HepG2 (cell line): ENCODE data around the gene CD7. TPM values are rescaled to one million over a fixed set of nuclear protein-coding genes. Genes with fewer than 3 reads are reported as not detected.

ENCODE experiments used
- ATAC-seq: fragments of 200-7000 bp; cut with Tn5 transposase; 3 replicates; pipeline ENCODE4 v1.9.1; 2020; ENCODE audit warnings: mild to moderate bottlenecking, moderate library complexity
- BruUV-seq: library from RNA; stranded (reverse); fragments of 400-500 nt; replicated peaks from 2 replicates; lab custom pipeline; 2021; lab: Mats Ljungman, UMichigan
- CTCF ChIA-PET: fragments of 300-600 bp; formaldehyde crosslinking; extraction: SDS; loops from one replicate; lab custom pipeline; 2021; ENCODE audit warnings: low total read pairs, inconsistent platforms, low intra/inter-chr PET ratio; lab: Yijun Ruan, JAX
- POLR2A ChIA-PET: fragments of 350-600 bp; sonication (Branson Sonifier 250); formaldehyde crosslinking; loops from one replicate; lab custom pipeline; 2020; ENCODE audit warnings: antibody characterized with exemption, inconsistent platforms; lab: Yijun Ruan, JAX
- DNase-seq: peaks from one replicate; pipeline ENCODE4 v3.0.0-alpha.2; 2015; ENCODE audit warnings: low spot score
- FAIRE-seq: peaks from 3 replicates; lab custom pipeline; 2011; peaks lifted over from hg19 to GRCh38; lab: Jason Lieb, UNC
- H2AFZ ChIP-seq: one replicate; pipeline ENCODE4 v1.6.1; 2011; ENCODE audit warnings: low read length, inconsistent platforms
- H3K27ac ChIP-seq: fragments of 300-600 bp; 3 replicates; pipeline ENCODE4 v1.8.0; 2011; ENCODE audit warnings: mixed run types, mild to moderate bottlenecking, mixed read lengths, low read length, inconsistent platforms; ENCODE audit not compliant: insufficient read depth; ENCODE audit errors: extremely low read length
- H3K27me3 ChIP-seq, 2 experiments: fragments of 200-600 bp in 1 of 2; 2 replicates in 1 of 2; 3 replicates in 1 of 2; pipeline versions ENCODE4 v1.6.0 to v1.8.0; 2011; ENCODE audit warnings: low read length in 2 of 2, mild to moderate bottlenecking in 2 of 2, moderate library complexity in 2 of 2, inconsistent platforms in 1 of 2; ENCODE audit not compliant: insufficient read depth in 2 of 2, control insufficient read depth in 1 of 2
- H3K36me3 ChIP-seq, 2 experiments: fragments of 200-600 bp in 1 of 2; replicated peaks in 1 of 2; 2 replicates in 1 of 2; 3 replicates in 1 of 2; pipeline versions ENCODE4 v1.5.1 to v1.8.0; 2011; ENCODE audit warnings: low read length in 2 of 2, inconsistent platforms in 1 of 2; ENCODE audit not compliant: insufficient read depth in 2 of 2, control insufficient read depth in 1 of 2
- H3K4me1 ChIP-seq: 2 replicates; pipeline ENCODE4 v1.5.1; 2012; ENCODE audit warnings: low read length, inconsistent platforms; ENCODE audit not compliant: insufficient read depth
- H3K4me2 ChIP-seq: 2 replicates; pipeline ENCODE4 v1.6.0; 2011; ENCODE audit warnings: low read depth, low read length, inconsistent platforms
- H3K4me3 ChIP-seq, 3 experiments: fragments of 200-600 bp in 1 of 3; sonication (generic), shearing (Covaris generic) in 1 of 3; replicated peaks in 1 of 3; 2 replicates each; pipeline ENCODE4 v1.5.1; 2011 to 2016; ENCODE audit warnings: low read length in 3 of 3, inconsistent platforms in 2 of 3, low read depth in 2 of 3, mild to moderate bottlenecking in 2 of 3, control low read depth in 1 of 3, mixed read lengths in 1 of 3; ENCODE audit not compliant: insufficient read depth in 1 of 3
- H3K79me2 ChIP-seq: one replicate; pipeline ENCODE4 v1.6.1; 2011; ENCODE audit warnings: low read length, inconsistent platforms; ENCODE audit not compliant: insufficient read depth
- H3K9ac ChIP-seq: 2 replicates; pipeline ENCODE4 v1.6.0; 2011; ENCODE audit warnings: mild to moderate bottlenecking, low read depth, low read length, inconsistent platforms; ENCODE audit not compliant: insufficient read depth
- H3K9me3 ChIP-seq: 2 replicates; pipeline ENCODE4 v1.5.1; 2012; ENCODE audit warnings: mild to moderate bottlenecking, low read length
- H4K20me1 ChIP-seq: 2 replicates; pipeline ENCODE4 v1.6.0; 2011; ENCODE audit warnings: inconsistent platforms, mild to moderate bottlenecking, low read length, moderate library complexity; ENCODE audit not compliant: insufficient read depth
- TBL1XR1 ChIP-seq: fragments of 150-350 bp; IDR thresholded peaks from 2 replicates; pipeline ENCODE4 v1.6.1; 2014; ENCODE audit warnings: borderline replicate concordance, low read length; ENCODE audit not compliant: partially characterized antibody
- TFE3 ChIP-seq: IDR thresholded peaks from 2 replicates; pipeline ENCODE4 v1.6.1; 2016
- ZBTB37 ChIP-seq: sonication (generic); formaldehyde crosslinking; IDR thresholded peaks from 2 replicates; pipeline ENCODE4 v1.4.0; 2020; ENCODE audit warnings: mild to moderate bottlenecking, missing genetic modification reagents
- ZBTB38 ChIP-seq: sonication (generic); formaldehyde crosslinking; IDR thresholded peaks from 2 replicates; pipeline ENCODE4 v1.5.1; 2020; ENCODE audit warnings: mild to moderate bottlenecking, missing genetic modification reagents
- ZBTB44 ChIP-seq: sonication (generic); formaldehyde crosslinking; IDR thresholded peaks from 2 replicates; pipeline ENCODE4 v1.4.0; 2020; ENCODE audit warnings: missing genetic modification reagents
- ZNF543 ChIP-seq: sonication (generic); formaldehyde crosslinking; IDR thresholded peaks from 2 replicates; pipeline ENCODE4 v1.4.0; 2020; ENCODE audit warnings: mild to moderate bottlenecking, missing genetic modification reagents
- ZNF607 ChIP-seq: sonication (generic); formaldehyde crosslinking; IDR thresholded peaks from 2 replicates; pipeline ENCODE4 v1.5.1; 2020; ENCODE audit warnings: missing genetic modification reagents, mild to moderate bottlenecking, borderline replicate concordance
- WGBS: methylation state at CpG from one replicate; pipeline ENCODE4 v1.1.6; 2017; ENCODE audit warnings: low lambda C conversion rate; 5-methylcytosine and 5-hydroxymethylcytosine counted together
- in situ Hi-C: cut with HindIII; loops from 2 replicates; pipeline ENCODE4 v1.10.0; 2017; ENCODE audit warnings: low pct_unique_long_range_greater_than_20kb; ENCODE audit not compliant: extremely low pct_ligation_motif_present
- intact Hi-C: fragments of 100-400 bp; cut with micrococcal nuclease; formaldehyde crosslinking; loops from one replicate; pipeline ENCODE4 v1.10.0; 2022; ENCODE audit not compliant: unreplicated experiment
- polyA plus RNA-seq, 8 experiments: library from polyadenylated mRNA; depleted of rRNA in 3 of 8; stranded (reverse) in 7 of 8; unstranded in 1 of 8; fragments of >200 nt; fragmentation: Illumina TruSeq in 4 of 8; extraction: Trizol in 4 of 8; gene quantifications; 2 replicates each; pipeline versions ENCODE4 v1.2.1 to v1.2.3, GENCODE V29; 2011 to 2016; ENCODE audit warnings: low read depth in 4 of 8, missing spikeins in 1 of 8, mixed read lengths in 1 of 8; ENCODE audit not compliant: insufficient read depth in 1 of 8
- total RNA-seq, 5 experiments: library from RNA; depleted of rRNA; stranded (reverse); fragments of >200 nt; fragmentation: Illumina TruSeq; extraction: Trizol; gene quantifications; 2 replicates each; pipeline ENCODE4 v1.2.3, GENCODE V29; 2016; ENCODE audit warnings: low read depth in 1 of 5

The CD7 gene
- total and polyA plus RNA-seq, 2 of the 13 experiments (the other 11 are each of a cell fraction or from before 2014, with no cell fraction given), result 67.6 to 76.4 TPM

GRCh38 chr17:82274134-82275020, 43.0 kb downstream of the CD7 start (continued):
- no peak for TF ChIP-seq ZBTB44 (CRISPR knock-in tag)
- TF ChIP-seq TBL1XR1, result peak; percentile 7
- TF ChIP-seq ZBTB38 (CRISPR knock-in tag), result peak; percentile 68
- TF ChIP-seq ZNF607 (CRISPR knock-in tag), result no peak
- TF ChIP-seq ZNF543 (CRISPR knock-in tag), result no peak
- TF ChIP-seq, all 625 proteins: peak for 15

GRCh38 chr17:82273327-82274133, 43.9 kb downstream of the CD7 start, which contains the start of gene CSNK1D:
Gene CSNK1D (minus strand): TSS chr17:82273700. CDS start chr17:82273381, 319 bp downstream.
- Histone ChIP-seq H3K9ac (peak within 1 kb of the TSS; percentile 91), H4K20me1 (peaks cover 41% of the 10 kb centered on the region), H3K4me1 (peaks cover 75% of the 10 kb centered on the region), H3K4me2 (peak within 1 kb of the TSS; percentile 97), H3K27me3 (no peaks in the 10 kb centered on the region; a peak in 1 of 5 replicates), H3K36me3 (peaks cover 5 to 19% of the 10 kb centered on the region in 2 experiments; a peak in 3 of 5 replicates), H3K4me3 (peak within 1 kb of the TSS; percentile 88 to 97 (median 88)), H3K9me3 (no peaks in the 10 kb centered on the region), H3K27ac (peak within 1 kb of the TSS; percentile 92), H2AFZ (no peak within 1 kb of the TSS), H3K79me2 (peaks cover 41% of the 10 kb centered on the region)
- intact Hi-C loops (no loop called here), in situ Hi-C loops (no loop called here)
- FAIRE-seq (no peak), DNase-seq (peak; percentile 85), ATAC-seq (peak; percentile 83)
- 3% methylated on average over 15 of the region's 80 CpGs for WGBS
- ChIA-PET CTCF (no interaction called here), POLR2A (interaction anchor here (0.7 to 10.6 kb wide), 21 partner anchors 11 to 306 kb away, joined by 3 to 119 read pairs (median 5); partner anchors contain the start of genes CD7, FASN and SLC16A3)
- BruUV-seq, result no TSS peak
- TF ChIP-seq TFE3 (peak; percentile 28; the same call in 1 of the 2 replicates), ZBTB37 (CRISPR knock-in tag) (no peak)
